UCSD-AML1 (cell line): ENCODE measurements around the gene NXN.
"Not testable (repeated sequence)": the region's sequence is repeated elsewhere in the genome, so short reads cannot be mapped to it uniquely, and the experiment has no call there.

Source experiments
- DNase-seq: peaks from one replicate; lab custom pipeline; 2025; ENCODE audit not compliant: unreplicated experiment; lab: John Stamatoyannopoulos, UW

The NXN gene

DNA sequence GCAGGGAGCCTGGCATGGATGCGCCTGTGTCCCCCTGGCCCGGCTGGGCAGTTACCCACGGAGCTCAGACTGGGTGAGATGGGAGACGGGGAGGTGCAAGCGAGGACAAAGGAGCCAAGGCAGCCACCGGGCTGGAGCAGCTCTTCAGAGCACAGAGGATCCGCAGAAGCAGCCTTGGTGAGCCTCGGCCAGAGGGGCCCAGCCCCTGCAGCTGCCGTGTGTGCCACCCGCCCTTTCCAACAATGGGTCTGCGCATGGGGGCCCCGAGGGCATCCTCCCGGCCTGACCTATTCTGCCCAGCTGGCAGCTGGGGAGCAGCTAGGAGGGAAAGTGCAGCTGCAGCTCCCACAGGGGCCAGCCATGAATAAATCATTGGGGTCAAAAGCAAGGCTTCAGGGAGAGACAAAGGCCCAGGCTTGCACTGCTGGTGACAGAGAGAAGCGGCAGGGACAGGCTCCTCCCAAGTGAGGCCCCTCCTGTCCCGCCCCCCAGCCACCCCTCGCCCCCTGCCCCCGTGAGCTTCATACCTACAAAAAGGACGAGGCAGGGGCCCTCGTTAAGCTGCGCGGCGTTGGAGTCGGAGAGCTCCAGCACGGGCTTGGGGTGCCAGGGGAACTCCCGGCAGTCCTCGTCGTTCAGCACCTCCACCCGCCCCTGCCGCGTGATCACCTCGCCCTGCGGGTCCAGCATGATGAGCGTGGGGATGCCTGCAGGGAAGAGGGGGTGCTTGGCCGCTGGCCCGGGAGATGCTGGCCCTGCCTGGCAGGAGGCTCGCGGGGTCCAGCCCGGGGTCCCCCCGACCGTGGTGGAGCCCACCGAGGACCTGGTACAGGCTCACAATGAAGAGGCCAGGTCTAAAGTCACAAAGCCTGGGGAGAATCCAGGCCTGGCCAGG lies 174.8 kb downstream of the NXN start:
- no peak for DNase-seq

DNA sequence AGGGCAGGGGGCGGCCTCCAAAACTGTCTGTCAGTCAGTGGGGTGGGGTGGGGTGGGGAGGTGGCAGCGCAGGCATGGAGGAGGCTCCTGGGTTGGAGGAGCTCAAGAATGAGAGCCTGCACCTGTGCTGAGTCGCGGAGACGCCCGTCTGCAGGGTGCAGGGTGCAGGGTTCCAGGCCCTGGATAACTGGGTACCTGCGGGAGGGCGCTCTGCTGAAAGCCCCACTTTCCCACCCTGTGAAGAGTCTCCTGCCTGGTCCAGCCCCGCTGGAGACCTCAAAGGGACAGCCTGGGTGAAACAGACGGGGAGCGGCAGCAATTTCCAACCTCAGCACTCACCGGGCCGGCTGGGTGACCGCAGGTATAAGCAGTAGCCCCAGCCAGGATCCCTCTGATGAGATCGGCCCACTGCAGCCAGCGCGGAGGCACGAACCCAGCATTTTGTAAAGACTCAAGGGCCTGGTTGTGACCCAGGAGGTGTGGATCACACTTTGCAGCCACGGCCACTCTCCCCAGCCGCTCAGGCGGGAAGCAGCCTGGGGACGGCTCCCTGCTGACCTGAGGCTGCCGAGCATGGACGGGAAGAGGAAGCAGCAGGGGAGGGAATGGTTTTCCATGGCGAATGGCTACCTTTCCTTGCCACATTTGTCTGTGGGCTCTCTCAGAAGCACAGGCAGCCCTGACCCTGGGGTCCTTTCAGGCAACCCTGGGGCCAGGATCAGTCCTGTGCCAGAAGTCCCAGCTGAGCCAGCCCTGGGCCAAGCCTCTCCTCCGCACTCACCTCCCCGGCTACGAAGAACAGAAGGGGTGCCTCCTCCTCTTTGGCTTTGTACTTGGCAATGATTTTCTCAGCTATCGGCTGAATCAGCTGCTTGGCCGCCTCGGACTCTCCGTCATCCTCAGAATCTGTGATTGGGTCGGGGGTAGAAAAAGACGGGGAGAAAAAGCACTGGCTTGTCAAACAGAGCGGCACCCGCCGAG lies 176.4 kb downstream of the NXN start:
- DNase-seq = no peak

DNA sequence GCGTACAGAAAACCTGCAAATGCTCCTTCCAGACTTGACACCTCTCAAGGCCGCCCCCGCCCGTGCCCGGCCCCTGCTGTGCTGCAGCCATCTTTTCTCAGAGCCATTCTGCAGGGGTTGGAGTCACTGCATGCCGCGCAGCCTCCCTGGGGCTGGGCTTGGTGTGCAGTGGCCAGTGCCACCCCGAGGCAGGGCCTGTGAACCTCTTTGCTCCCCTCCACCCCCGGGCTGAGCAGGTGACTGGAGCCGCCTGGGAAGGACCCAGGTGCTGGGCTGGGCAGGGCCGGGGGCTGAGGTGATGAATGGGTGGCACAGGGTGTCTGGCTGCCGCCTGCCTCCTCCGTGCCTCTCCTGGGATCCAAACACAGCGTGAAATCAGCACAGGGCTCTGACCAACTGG lies 177.1 kb downstream of the NXN start:
- DNase-seq = no peak

DNA sequence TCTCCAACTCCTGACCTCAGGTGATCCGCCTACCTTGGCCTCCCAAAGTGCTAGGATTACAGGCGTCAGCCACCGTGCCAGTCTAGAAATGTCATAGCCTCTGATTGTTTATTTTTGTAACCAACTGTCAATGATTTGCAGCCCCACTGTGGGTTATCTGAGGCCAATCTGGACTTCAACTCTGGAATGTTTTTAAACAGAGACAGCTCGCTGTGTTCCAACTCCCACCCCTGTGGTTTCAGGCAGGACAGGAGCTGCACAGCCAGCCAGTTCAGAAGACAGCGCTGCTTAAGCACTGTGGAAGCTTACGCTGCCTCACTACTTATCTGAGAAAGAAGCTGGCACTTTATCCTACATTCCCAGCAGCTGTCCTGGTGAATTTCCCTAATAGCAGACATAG lies 177.9 kb downstream of the NXN start:
- DNase-seq = no peak

DNA sequence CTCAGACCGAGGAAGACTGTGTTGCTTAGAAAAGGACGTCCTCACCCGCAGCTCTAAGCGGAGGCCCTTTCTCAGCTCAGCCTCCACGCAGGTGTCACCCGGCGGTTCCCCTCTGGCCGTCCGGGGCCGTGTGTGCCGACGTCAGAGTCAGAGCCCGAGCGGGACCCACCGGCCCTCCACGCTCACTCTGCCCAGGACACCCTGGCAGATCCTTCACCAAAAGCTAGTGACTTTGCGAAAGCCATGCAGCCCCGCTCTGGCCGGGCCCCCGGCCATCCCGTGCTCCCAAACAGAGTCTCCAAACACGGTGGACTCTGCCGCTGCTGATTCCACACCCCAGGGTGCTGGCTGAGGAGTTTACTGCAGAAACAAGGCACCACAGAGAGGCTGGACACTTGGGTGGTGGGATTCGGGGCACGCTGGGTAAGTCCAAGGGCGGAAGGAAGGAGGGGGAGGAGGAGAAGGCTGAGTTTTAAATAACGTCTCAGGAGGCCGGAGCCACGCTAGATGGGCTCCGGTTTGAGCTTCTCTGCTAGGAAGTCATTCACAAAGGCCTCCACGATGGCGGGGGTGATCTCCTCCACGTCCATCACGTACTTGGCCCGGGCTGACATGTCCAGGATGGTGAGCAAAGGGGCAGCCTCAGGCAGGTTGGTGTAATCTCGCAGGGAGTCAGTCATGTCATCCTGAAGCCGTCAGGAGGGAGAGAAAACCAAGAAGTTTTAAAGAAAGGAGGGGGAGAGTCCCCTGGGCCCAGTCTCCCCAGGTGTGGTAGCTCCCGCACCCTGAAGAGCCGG lies 178.9 kb downstream of the NXN start:
- DNase-seq = no peak

DNA sequence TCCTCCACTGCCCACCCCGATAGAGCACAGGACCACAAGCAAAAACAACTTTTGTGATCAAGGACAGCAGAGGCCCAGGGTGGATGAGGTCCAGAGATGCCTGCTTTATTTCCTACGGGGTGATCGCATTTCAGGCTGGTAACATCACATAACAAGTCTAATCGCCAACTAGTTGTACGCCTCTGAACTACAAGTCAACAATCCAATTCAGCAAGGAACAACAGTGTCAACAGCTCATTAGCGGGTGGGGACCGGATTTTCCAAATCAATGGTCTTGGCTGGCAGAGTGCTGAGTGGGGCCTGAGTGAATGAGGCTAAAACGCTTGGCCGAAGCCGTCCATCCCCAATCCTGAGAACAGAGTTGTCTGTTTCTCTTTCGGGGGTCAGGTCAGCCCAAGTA lies 180.3 kb downstream of the NXN start:
- no peak for DNase-seq

DNA sequence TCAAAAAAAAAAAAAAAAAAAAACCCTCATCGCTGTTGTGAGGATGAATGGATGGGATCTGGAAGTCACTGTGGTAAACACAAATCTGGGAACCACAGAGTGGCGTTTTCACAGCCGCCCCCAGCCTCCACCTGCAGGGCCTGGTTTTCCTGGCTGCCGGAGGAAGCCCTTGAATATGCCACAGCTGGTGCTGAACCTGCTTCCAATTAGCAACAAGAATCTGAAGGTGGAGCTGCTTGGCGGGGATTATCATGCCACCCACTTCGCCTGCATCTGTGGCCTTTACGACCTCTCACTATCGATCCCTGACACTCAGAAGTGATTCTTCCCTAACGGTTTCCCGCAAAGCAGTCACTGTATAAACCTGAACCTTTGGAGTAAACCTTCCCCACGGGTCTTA lies 181.3 kb downstream of the NXN start:
- no peak for DNase-seq

DNA sequence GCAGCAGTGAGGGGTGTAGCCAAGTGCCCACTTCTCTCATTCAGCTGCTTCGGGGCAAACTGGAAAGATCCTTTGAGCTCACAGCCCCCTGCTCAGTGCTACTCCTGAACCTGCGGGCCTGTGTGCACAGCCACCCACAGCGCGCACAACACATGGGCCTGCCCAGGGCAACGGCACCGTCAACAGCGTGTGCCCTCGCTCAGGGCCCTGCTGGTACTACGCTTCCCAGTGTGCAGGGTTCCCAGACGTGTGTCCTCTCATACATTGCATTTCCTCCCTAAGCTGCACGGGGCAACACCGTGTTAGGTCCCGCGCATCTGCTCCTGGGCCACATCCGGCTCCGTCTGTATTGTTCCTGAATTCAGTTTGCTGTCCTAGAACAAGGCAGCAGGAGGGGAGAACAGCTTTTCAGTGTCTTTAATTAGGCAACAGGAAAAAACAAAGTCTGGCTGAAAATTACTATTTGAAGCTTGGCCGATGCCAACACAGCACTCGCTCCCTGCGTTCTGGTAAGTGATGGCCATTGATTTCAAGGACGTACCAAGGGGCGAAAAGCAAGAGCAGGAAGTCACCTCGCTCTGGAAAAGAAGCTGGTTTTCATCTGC lies 182.2 kb downstream of the NXN start:
- DNase-seq = no peak

DNA sequence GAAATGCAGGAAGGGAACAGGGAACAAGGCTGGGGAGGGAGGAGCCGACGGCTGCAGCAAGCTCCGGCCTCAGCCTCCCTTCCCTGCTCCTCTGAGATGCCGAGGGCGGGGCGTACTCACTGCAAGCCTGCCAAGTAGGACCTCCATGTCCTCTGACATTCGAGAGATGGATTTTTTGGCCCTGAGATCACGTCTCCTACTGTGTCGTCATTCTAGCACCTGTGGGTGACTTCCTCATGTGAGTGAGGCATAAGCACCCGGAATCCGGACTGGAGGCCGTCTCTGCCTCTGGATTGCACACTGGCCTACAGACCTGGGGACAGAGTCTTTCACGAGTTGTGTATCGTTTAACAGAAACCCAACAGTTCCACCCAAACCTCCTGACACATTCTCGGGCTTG lies 183.0 kb downstream of the NXN start:
- no peak for DNase-seq

DNA sequence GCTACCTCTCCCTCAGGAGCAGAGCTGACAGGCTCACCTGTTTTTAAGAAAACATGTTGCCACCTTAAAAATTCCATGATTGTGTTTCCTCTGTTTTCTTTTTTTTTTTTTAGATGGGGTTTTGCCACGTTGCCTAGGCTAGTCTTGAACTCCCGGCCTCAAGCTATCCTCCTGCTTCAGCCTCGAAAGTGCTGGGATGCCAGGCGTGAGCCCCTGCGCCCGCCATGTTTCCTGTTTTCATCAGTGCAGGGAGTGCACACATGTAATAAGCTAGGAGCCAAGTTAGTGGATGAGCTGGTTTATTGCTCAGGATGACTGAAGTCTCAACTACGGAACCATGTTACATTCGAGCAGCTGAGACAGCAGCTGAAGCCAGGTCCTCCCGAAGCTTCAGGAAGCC lies 183.9 kb downstream of the NXN start:
- no peak for DNase-seq

DNA sequence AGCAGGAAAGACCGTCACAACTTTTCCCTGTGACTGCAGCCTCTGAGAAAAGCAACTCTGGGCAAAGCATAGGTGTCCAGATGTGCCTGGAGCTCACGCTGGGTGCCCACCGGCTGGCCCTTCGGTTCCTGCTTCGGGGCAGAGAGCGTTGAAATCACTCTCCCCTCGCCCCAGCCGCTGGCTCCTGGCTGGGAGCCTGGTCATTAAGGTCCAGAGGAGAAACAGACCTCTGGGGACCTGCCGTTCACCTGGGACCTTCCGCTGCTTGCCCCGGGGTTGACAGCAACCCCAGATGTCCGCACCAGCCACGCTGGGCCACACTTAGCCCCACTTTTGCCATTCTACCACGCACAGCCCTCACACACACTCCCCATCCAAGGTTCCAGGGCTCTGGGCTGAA lies 184.3 kb downstream of the NXN start:
- DNase-seq = no peak

DNA sequence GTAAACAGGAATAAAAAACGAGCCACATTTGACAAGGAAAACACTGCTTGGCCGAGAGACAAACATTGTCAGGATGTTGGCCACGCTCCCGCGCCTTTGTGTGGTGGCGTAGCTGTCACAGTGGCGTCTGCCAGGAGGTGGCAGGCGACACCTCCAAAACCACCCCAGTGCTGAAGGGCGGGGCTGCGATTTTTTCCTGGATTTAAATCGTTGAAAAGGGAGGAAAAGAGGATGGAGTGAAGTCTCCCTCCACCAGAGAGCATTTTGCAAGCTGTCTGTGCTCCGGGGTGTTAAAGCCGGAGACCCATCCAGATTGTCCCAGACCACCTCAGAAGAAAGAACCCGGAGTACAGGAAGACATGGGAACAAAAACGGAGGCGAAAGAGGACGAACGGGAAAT lies 184.7 kb downstream of the NXN start:
- DNase-seq = no peak

DNA sequence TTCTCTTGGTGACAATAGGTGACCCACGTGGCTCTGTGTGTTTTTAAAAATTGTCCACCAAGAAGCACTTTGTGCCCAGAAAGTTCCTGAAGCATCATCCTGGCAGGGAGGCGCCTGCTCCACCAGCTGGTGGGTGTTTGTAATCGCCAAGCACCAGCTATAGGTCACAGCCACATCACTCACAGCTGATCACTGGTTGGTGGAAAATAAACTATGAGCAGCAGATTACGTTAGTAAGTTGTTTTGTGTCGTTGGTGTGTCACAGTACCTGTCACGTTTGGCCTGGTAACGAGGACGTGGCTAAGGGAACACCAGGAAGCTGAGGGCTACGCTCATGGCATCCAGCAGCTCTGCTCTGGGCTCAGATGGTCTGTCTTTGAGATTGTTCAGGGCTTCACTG lies 187.3 kb downstream of the NXN start:
- no peak for DNase-seq

DNA sequence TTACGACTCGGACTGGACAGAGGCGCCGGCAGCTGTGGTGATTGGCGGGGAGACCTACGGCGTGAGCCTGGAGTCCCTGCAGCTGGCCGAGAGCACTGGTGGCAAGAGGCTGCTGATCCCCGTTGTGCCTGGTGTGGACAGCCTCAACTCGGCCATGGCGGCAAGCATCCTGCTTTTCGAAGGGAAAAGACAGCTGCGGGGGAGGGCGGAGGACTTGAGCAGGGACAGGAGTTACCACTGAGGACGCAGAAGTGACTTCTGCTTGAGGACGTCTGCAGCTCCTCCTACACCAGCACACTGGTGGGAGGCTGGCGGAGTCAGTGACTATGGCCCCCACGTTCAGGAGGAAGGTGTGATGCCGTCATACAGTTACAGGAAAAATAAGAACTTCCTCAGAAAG lies 187.7 kb downstream of the NXN start:
- DNase-seq = no peak

DNA sequence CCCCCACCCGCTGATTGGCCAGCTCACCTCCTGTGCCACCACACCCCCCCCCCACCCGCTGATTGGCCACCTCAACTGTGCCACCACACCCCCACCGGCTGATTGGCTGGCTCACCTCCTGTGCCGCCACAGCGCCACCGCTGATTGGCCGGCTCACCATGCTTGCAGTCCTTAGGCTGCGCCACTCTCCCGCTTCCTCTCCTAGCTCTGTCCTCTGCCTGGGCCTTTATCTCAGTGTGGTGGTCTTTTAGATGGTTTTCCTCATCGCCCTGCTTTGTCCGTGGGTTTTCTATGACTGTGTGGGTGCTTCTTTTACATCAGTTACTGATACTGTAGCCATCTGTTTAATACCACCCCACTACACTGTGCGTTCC lies 188.7 kb downstream of the NXN start:
- DNase-seq = not testable (repeated sequence)

DNA sequence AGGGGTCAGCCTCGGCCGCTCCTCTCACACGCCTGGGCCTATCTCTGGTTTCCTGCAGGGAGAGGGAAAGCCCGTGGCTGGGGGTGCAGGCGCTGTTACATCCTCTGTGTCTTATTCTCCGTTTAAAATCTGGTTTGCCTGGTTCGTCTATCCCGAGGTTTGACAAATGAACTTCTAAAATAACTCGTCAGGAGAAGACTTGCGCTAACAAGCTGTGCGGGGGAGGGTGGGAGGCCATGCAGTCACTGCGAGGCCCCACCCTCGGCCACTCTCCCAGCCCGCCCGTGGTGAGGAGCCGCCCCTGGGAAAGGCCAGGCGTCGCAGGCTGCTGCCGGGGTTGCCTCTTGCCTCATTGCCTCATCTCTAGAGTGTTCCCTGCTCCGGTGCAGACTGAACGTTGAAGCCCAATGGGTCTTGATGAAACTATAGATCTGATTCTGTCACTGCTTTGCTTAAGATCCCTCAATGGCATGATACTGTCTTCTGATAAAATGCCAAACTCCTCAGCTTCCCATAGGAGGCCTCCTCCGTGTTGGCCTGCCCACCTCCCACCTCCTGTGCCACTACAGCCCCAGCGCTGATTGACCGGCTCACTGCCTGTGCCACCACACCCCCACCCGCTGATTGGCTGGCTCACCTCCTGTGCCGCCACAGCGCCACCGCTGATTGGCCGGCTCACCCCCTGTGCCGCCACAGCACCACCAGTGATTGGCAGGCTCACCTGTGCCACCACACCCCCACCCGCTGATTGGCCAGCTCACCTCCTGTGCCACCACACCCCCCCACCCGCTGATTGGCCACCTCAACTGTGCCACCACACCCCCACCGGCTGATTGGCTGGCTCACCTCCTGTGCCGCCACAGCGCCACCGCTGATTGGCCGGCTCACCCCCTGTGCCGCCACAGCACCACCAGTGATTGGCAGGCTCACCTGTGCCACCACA lies 189.4 kb downstream of the NXN start:
- DNase-seq = not testable (repeated sequence)

DNA sequence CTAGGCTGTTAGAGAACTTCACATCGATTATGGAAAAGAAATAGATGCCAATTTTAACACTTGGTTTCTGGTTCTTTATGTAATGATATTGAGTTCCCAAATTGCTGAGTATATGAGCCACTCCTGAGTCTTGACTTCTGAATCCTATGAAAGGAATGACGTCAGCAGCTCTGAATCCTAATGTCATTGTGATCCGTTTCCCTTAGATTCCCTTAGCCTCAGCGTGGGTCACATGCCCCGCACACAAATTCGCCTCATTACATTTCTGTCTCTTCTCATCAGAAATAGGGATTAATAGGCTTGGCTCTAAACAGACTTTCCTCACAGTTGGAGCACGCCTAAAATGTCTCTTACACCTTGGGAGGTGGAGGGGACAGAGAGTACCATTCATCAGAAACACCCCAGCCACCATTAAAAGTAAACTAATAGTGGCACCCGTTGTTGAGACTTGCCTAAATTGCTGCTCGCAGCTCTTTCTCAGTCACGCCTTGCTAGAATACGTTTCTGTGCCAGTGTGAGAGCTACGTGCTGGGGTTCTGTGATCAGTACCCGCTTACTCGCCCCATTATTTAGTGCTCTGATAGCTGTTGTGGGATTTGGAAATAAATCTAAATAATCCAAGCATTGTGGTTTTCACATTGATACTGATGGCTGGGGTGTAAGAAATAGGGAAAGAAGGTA lies 190.3 kb downstream of the NXN start:
- DNase-seq = no peak

DNA sequence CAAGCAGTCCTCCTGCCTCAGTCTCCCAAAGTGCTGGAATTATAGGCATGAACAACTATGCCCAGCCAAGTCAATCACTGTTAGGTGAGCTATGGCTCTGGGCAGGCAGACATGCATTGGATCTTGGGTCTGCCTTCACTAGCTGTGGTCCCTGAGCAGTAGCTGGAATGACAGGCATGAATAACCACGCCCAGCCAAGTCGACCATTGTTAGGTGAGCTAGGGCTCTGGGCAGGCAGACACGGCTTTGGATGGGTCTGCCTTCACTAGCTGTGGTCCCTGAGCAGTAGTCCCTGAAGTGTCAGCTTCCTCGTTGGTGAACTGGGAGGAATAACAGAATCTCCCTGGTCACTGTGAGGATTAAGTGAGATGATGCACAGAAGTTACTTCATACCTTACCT lies 191.0 kb downstream of the NXN start:
- DNase-seq = no peak

DNA sequence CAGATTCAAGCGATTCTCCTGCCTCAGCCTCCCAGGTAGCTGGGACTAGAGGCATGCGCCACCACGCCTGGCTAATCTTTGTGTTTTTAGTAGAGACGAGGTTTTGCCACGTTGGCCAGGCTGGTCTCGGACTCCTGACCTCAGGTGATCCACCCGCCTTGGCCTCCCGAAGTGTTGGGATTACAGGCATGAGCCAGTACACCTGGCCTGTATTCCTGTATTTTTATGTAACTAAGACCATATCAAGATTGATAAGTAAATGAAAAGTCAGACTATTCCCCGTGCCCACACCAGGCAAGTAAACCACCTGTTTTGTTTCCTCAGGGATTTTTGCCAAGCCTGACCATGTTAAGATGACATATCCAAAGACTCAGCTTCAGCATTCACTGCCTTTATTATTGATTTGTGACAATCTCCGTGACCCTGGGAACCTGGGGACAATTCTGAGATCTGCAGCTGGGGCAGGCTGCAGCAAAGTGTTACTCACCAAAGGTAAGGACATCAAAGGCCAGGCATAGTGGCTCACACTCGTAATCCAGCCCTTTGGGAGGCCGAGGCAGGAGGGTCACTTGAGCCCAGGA lies 191.8 kb downstream of the NXN start:
- DNase-seq = no peak
